Hepatic stellate cell (primary cell): ENCODE measurements around the gene PPM1E.

Experiments
- DNase-seq: peaks from one replicate; pipeline ENCODE4 v3.0.0; 2011; ENCODE audit warnings: low spot score

The PPM1E gene

GRCh38 chr17:58996968-58997367 lies 241.3 kb downstream of the PPM1E start:
- DNase-seq: no peak

- no peak for DNase-seq
Measured at GRCh38 chr17:58997756-58998553, 242.3 kb downstream of the PPM1E start.

- no peak for DNase-seq
Measured at GRCh38 chr17:58998871-58999270, 243.2 kb downstream of the PPM1E start.

- no peak for DNase-seq
Measured at GRCh38 chr17:58999500-58999899, 243.8 kb downstream of the PPM1E start.

GRCh38 chr17:59000022-59000421 lies 244.4 kb downstream of the PPM1E start:
- DNase-seq: no peak

GRCh38 chr17:59001158-59001814 lies 245.6 kb downstream of the PPM1E start:
- peak; percentile 48 for DNase-seq

- DNase-seq: no peak
Measured at GRCh38 chr17:59002126-59002525, 246.5 kb downstream of the PPM1E start.

- DNase-seq: no peak
Measured at GRCh38 chr17:59002848-59003247, 247.2 kb downstream of the PPM1E start.

GRCh38 chr17:59003860-59004259 lies 248.2 kb downstream of the PPM1E start:
- DNase-seq: no peak

GRCh38 chr17:59004338-59005111 lies 248.9 kb downstream of the PPM1E start:
- DNase-seq: peak; percentile 28

GRCh38 chr17:59007995-59008394 lies 252.3 kb downstream of the PPM1E start:
- DNase-seq: no peak

GRCh38 chr17:59008737-59009136 lies 253.1 kb downstream of the PPM1E start:
- no peak for DNase-seq

GRCh38 chr17:59010026-59010425 lies 254.4 kb downstream of the PPM1E start:
- no peak for DNase-seq

GRCh38 chr17:59011975-59012374 lies 256.3 kb downstream of the PPM1E start:
- DNase-seq: no peak

- no peak for DNase-seq
Measured at GRCh38 chr17:59018019-59018418, 262.4 kb downstream of the PPM1E start.

GRCh38 chr17:59024916-59025315 lies 269.3 kb downstream of the PPM1E start:
- no peak for DNase-seq

- DNase-seq: no peak
Measured at GRCh38 chr17:59026176-59026939, 270.7 kb downstream of the PPM1E start.

- DNase-seq: no peak
Measured at GRCh38 chr17:59027750-59028149, 272.1 kb downstream of the PPM1E start.

- no peak for DNase-seq
Measured at GRCh38 chr17:59028328-59028727, 272.7 kb downstream of the PPM1E start.

- no peak for DNase-seq
Measured at GRCh38 chr17:59030811-59031210, 275.2 kb downstream of the PPM1E start.
